IMR-90 (cell line): Measurements from ENCODE around the gene ZFR. TPM values are rescaled to one million over a fixed set of nuclear protein-coding genes. Genes with fewer than 3 reads are reported as not detected.

Experiments
- ATAC-seq: fragments of 200-7000 bp; cut with Tn5 transposase; 2 replicates; pipeline ENCODE4 v1.9.1; 2020; ENCODE audit warnings: low read depth, mild to moderate bottlenecking, moderate library complexity
- BruUV-seq: library from RNA; stranded (reverse); fragments of 400-500 nt; replicated peaks from 2 replicates; lab custom pipeline; 2021; lab: Mats Ljungman, UMichigan
- CTCF ChIA-PET: fragments of 300-600 bp; formaldehyde crosslinking; extraction: SDS; loops from one replicate; lab custom pipeline; 2021; ENCODE audit warnings: antibody characterized with exemption; lab: Yijun Ruan, JAX
- POLR2A ChIA-PET: fragments of 300-600 bp; sonication (Branson Sonifier 250); formaldehyde crosslinking; loops from one replicate; lab custom pipeline; 2022; ENCODE audit warnings: antibody characterized with exemption; ENCODE audit not compliant: unreplicated experiment; lab: Charles Lee
- DNase-seq: peaks from one replicate; pipeline ENCODE4 v3.0.0; 2013
- H2AFZ ChIP-seq: replicated peaks from 2 replicates; pipeline ENCODE3; 2013; ENCODE audit warnings: low read length, mild to moderate bottlenecking; ENCODE audit not compliant: poor library complexity
- H2AK5ac ChIP-seq: 2 replicates; pipeline ENCODE4 v1.6.1; 2013; ENCODE audit warnings: low read depth, low read length, inconsistent platforms
- H2AK9ac ChIP-seq: replicated peaks from 2 replicates; pipeline ENCODE3; 2013; ENCODE audit warnings: mild to moderate bottlenecking, low read depth, low read length, moderate library complexity; ENCODE audit not compliant: poor library complexity
- H2BK120ac ChIP-seq: 2 replicates; pipeline ENCODE4 v1.6.1; 2013; ENCODE audit warnings: low read depth, low read length, inconsistent platforms
- H2BK15ac ChIP-seq: 3 replicates; pipeline ENCODE4 v1.6.1; 2013; ENCODE audit warnings: low read depth, low read length, inconsistent platforms
- H2BK20ac ChIP-seq: 2 replicates; pipeline ENCODE4 v1.6.1; 2013; ENCODE audit warnings: low read depth, mild to moderate bottlenecking, inconsistent platforms, low read length, moderate library complexity
- H2BK5ac ChIP-seq: 2 replicates; pipeline ENCODE4 v1.6.1; 2013; ENCODE audit warnings: mild to moderate bottlenecking, low read depth, low read length, inconsistent platforms; ENCODE audit not compliant: poor library complexity, severe bottlenecking
- H3K14ac ChIP-seq: replicated peaks from 2 replicates; pipeline ENCODE4 v1.6.1; 2013; ENCODE audit warnings: low read depth, low read length, inconsistent platforms
- H3K18ac ChIP-seq: 2 replicates; pipeline ENCODE4 v1.6.1; 2013; ENCODE audit warnings: low read depth, low read length, control low read depth
- H3K23ac ChIP-seq: 2 replicates; pipeline ENCODE4 v1.6.1; 2013; ENCODE audit warnings: low read depth, low read length, inconsistent platforms
- H3K27ac ChIP-seq: 2 replicates; pipeline ENCODE4 v1.5.1; 2013; ENCODE audit warnings: mild to moderate bottlenecking, control low read depth, low read length; ENCODE audit not compliant: insufficient read depth
- H3K27me3 ChIP-seq: 2 replicates; pipeline ENCODE4 v1.6.1; 2013; ENCODE audit warnings: low read length; ENCODE audit not compliant: control insufficient read depth, insufficient read depth
- H3K36me3 ChIP-seq: 2 replicates; pipeline ENCODE4 v1.6.1; 2013; ENCODE audit warnings: low read length, mixed read lengths; ENCODE audit not compliant: control insufficient read depth, insufficient read depth
- H3K4ac ChIP-seq: 2 replicates; pipeline ENCODE4 v1.6.1; 2013; ENCODE audit warnings: low read depth, low read length, inconsistent platforms
- H3K4me1 ChIP-seq: 2 replicates; pipeline ENCODE4 v1.6.1; 2013; ENCODE audit warnings: low read length, mixed read lengths; ENCODE audit not compliant: control insufficient read depth, insufficient read depth
- H3K4me2 ChIP-seq: 2 replicates; pipeline ENCODE4 v1.6.1; 2013; ENCODE audit warnings: low read depth, mild to moderate bottlenecking, control low read depth, low read length, moderate library complexity
- H3K4me3 ChIP-seq: 2 replicates; pipeline ENCODE4 v1.5.1; 2013; ENCODE audit warnings: low read depth, mild to moderate bottlenecking, control low read depth, low read length, moderate library complexity; ENCODE audit not compliant: insufficient read depth
- H3K56ac ChIP-seq: 2 replicates; pipeline ENCODE4 v1.6.1; 2013; ENCODE audit warnings: low read length, inconsistent platforms; ENCODE audit not compliant: insufficient read depth; ENCODE audit errors: extremely low read depth
- H3K79me1 ChIP-seq, 2 experiments: 2 replicates each; pipeline ENCODE4 v1.6.1; 2013; ENCODE audit warnings: low read length in 2 of 2, inconsistent platforms in 1 of 2, low read depth in 1 of 2
- H3K9ac ChIP-seq: 2 replicates; pipeline ENCODE4 v1.6.1; 2013; ENCODE audit warnings: low read depth, low read length, control low read depth
- H3K9me1 ChIP-seq: 2 replicates; pipeline ENCODE4 v1.6.1; 2013; ENCODE audit warnings: low read length, inconsistent platforms; ENCODE audit not compliant: insufficient read depth
- H3K9me3 ChIP-seq: 2 replicates; pipeline ENCODE4 v1.6.1; 2013; ENCODE audit warnings: low read length; ENCODE audit not compliant: control insufficient read depth, insufficient read depth
- H4K20me1 ChIP-seq: 2 replicates; pipeline ENCODE4 v1.6.1; 2013; ENCODE audit warnings: low read length, inconsistent platforms; ENCODE audit not compliant: insufficient read depth
- H4K5ac ChIP-seq: 2 replicates; pipeline ENCODE4 v1.6.1; 2013; ENCODE audit warnings: mild to moderate bottlenecking, low read depth, low read length, control low read depth
- H4K8ac ChIP-seq, 2 experiments: 2 replicates each; pipeline ENCODE4 v1.6.1; 2013; ENCODE audit warnings: low read depth in 2 of 2, low read length in 2 of 2, control low read depth in 1 of 2, inconsistent platforms in 1 of 2
- H4K91ac ChIP-seq: 2 replicates; pipeline ENCODE4 v1.6.1; 2013; ENCODE audit warnings: low read depth, low read length, inconsistent platforms; ENCODE audit not compliant: insufficient read depth
- BHLHE40 ChIP-seq: fragments of 150-350 bp; IDR thresholded peaks from 2 replicates; pipeline ENCODE4 v1.6.1; 2016; ENCODE audit warnings: mild to moderate bottlenecking, low read depth, low read length
- CEBPB ChIP-seq: IDR thresholded peaks from 2 replicates; pipeline ENCODE4 v1.6.1; 2012; ENCODE audit warnings: low read depth, low read length, improper control_type of control experiment
- CHD1 ChIP-seq: IDR thresholded peaks from 2 replicates; pipeline ENCODE4 v1.6.1; 2012; ENCODE audit warnings: low read depth, low read length, improper control_type of control experiment
- CTCF ChIP-seq: conservative IDR thresholded peaks from 2 replicates; pipeline ENCODE4 v1.5.1; 2012; ENCODE audit warnings: mild to moderate bottlenecking, low read depth, low read length, improper control_type of control experiment
- ELK1 ChIP-seq: fragments of 150-350 bp; IDR thresholded peaks from 2 replicates; pipeline ENCODE4 v1.6.1; 2016; ENCODE audit warnings: low read depth, mild to moderate bottlenecking, low read length, moderate library complexity, borderline replicate concordance
- FOS ChIP-seq: fragments of 150-350 bp; IDR thresholded peaks from 2 replicates; pipeline ENCODE4 v1.6.1; 2016; ENCODE audit warnings: low read depth, low read length
- MAFK ChIP-seq: IDR thresholded peaks from 2 replicates; pipeline ENCODE4 v1.6.1; 2012; ENCODE audit warnings: low read depth, low read length, improper control_type of control experiment
- MAZ ChIP-seq: IDR thresholded peaks from 2 replicates; pipeline ENCODE4 v1.6.1; 2012; ENCODE audit warnings: low read depth, mild to moderate bottlenecking, low read length, improper control_type of control experiment, moderate library complexity, borderline replicate concordance
- MXI1 ChIP-seq: IDR thresholded peaks from 2 replicates; pipeline ENCODE4 v1.6.1; 2012; ENCODE audit warnings: low read depth, mild to moderate bottlenecking, low read length, moderate library complexity, borderline replicate concordance
- NFE2L2 ChIP-seq: fragments of 150-350 bp; IDR thresholded peaks from 2 replicates; pipeline ENCODE4 v1.6.1; 2016; ENCODE audit warnings: low read depth, mild to moderate bottlenecking, low read length
- POLR2A ChIP-seq: IDR thresholded peaks from 2 replicates; pipeline ENCODE4 v1.6.1; 2012; ENCODE audit warnings: mild to moderate bottlenecking, low read depth, low read length
- RAD21 ChIP-seq: IDR thresholded peaks from 2 replicates; pipeline ENCODE4 v1.6.1; 2012; ENCODE audit warnings: low read length, improper control_type of control experiment
- RFX5 ChIP-seq: IDR thresholded peaks from 2 replicates; pipeline ENCODE4 v1.8.0; 2012; ENCODE audit warnings: low read depth, mild to moderate bottlenecking, low read length, moderate library complexity
- SMC3 ChIP-seq: fragments of 150-350 bp; IDR thresholded peaks from 2 replicates; pipeline ENCODE4 v1.6.1; 2016; ENCODE audit warnings: low read depth, mild to moderate bottlenecking, antibody characterized with exemption, low read length, moderate library complexity
- USF2 ChIP-seq: fragments of 150-350 bp; IDR thresholded peaks from 2 replicates; pipeline ENCODE4 v1.6.1; 2017; ENCODE audit warnings: mild to moderate bottlenecking, antibody characterized with exemption, low read length, low read depth
- WGBS, 2 experiments: methylation state at CpG; one replicate each; pipeline versions ENCODE4 v1.1.5 to v1.1.7; 2013; ENCODE audit warnings: missing lambda C conversion rate in 2 of 2; ENCODE audit not compliant: insufficient read length in 1 of 2; ENCODE audit errors: extremely low coverage in 2 of 2; 5-methylcytosine and 5-hydroxymethylcytosine counted together
- dilution Hi-C: fragments of 300-500 bp; cut with HindIII; formaldehyde crosslinking; loops from one replicate; pipeline ENCODE4 v1.14.3; 2018; ENCODE audit warnings: low sequenced_read_pairs; ENCODE audit not compliant: unreplicated experiment
- in situ Hi-C: fragments of 300-500 bp; cut with MboI; formaldehyde crosslinking; loops from 3 replicates; pipeline ENCODE4 v1.14.3; 2019; ENCODE audit warnings: low sequenced_read_pairs, inconsistent platforms, mixed read lengths
- intact Hi-C: fragments of 100-400 bp; cut with micrococcal nuclease; formaldehyde crosslinking; loops from 2 replicates; pipeline ENCODE4 v1.10.0; 2022
- polyA plus RNA-seq, 3 experiments: library from polyadenylated mRNA; depleted of rRNA; stranded (reverse); fragments of >200 nt; gene quantifications; 2 replicates each; pipeline ENCODE4 v1.2.3, GENCODE V29; 2012; ENCODE audit warnings: low replicate concordance in 1 of 3
- total RNA-seq: library from RNA; depleted of rRNA; stranded (reverse); fragments of >200 nt; gene quantifications from 2 replicates; pipeline ENCODE4 v1.2.3, GENCODE V29; 2012

The ZFR gene
- total and polyA plus RNA-seq, 2 of the 4 experiments (the other 2 are of a cell fraction), result 30.4 to 81.4 TPM

- Histone ChIP-seq H2AFZ (no peak overlapping the region), H4K8ac (no peak overlapping the region), H3K9me1 (no peaks in the 10 kb centered on the region), H3K36me3 (peaks cover 28% of the 10 kb centered on the region), H2BK5ac (no peak overlapping the region), H3K4me1 (no peaks in the 10 kb centered on the region), H3K4me2 (no peak overlapping the region), H3K56ac (no peak overlapping the region), H4K20me1 (no peaks in the 10 kb centered on the region; the same call in 1 of the 2 replicates), H3K14ac (no peak overlapping the region), H3K4ac (no peak overlapping the region), H3K27me3 (no peaks in the 10 kb centered on the region), H2AK5ac (no peak overlapping the region), H3K23ac (no peak overlapping the region), H3K27ac (no peak overlapping the region), H2BK120ac (no peak overlapping the region), H3K9ac (no peak overlapping the region), H3K9me3 (no peaks in the 10 kb centered on the region), H4K91ac (no peak overlapping the region), H4K5ac (no peak overlapping the region), H3K79me1 (peaks cover 7 to 24% of the 10 kb centered on the region in 2 experiments; a peak in 3 of 4 replicates), H2BK20ac (no peak overlapping the region), H2AK9ac (no peak overlapping the region), H2BK15ac (no peak overlapping the region), H3K4me3 (no peak overlapping the region), H3K18ac (no peak overlapping the region)
- BruUV-seq, result no TSS peak
- dilution Hi-C loops (no loop called here), in situ Hi-C loops (no loop called here), intact Hi-C loops (loop anchor here (5.0 kb wide), 1 partner anchor 41 kb away; no protein-coding TSS in a partner anchor)
- TF ChIP-seq POLR2A (no peak), MXI1 (no peak), ELK1 (no peak), NFE2L2 (no peak), MAFK (no peak), CHD1 (no peak), CTCF (no peak), RFX5 (no peak), SMC3 (no peak), RAD21 (no peak), FOS (no peak), BHLHE40 (no peak), MAZ (no peak), CEBPB (no peak), USF2 (no peak)
- no CpG with 5 or more reads among the region's 4 CpGs for WGBS, 2 experiments
- ATAC-seq (no peak), DNase-seq (no peak)
- POLR2A ChIA-PET, result no interaction called here
- CTCF ChIA-PET, result no interaction called here
Observed at GRCh38 chr5:32360906-32361305, 83.6 kb downstream of the ZFR start.
